Thyroid gland (tissue), 4 donors: Measurements from ENCODE around the gene GSN. TPM values are rescaled to one million over a fixed set of nuclear protein-coding genes. Genes with fewer than 3 reads are reported as not detected.

Experiments
- DNase-seq, 2 donors: peaks; one replicate each; pipeline ENCODE4 v3.0.0-alpha.2; 2019
- H3K27ac ChIP-seq, 3 donors: fragments of 200-600 bp; sonication (generic); 1 replicate in 2 of 3; 2 replicates in 1 of 3; pipeline ENCODE4 v1.5.1; 2016 to 2019; ENCODE audit warnings: mild to moderate bottlenecking in 1 of 3, moderate library complexity in 1 of 3
- H3K27me3 ChIP-seq: fragments of 200-600 bp; sonication (generic); one replicate; pipeline ENCODE4 v1.5.1; 2019
- H3K36me3 ChIP-seq, 2 donors: fragments of 200-600 bp; sonication (generic); one replicate each; pipeline ENCODE4 v1.5.1; 2016 to 2019
- H3K4me1 ChIP-seq, 2 donors: fragments of 200-600 bp; sonication (generic); one replicate each; pipeline ENCODE4 v1.5.1; 2017 to 2019
- H3K4me3 ChIP-seq, 3 donors: fragments of 200-600 bp; sonication (generic); replicated peaks in 1 of 3; 1 replicate in 2 of 3; 2 replicates in 1 of 3; pipeline ENCODE4 v1.5.1; 2016; ENCODE audit warnings: mild to moderate bottlenecking in 1 of 3
- H3K9me3 ChIP-seq: fragments of 200-600 bp; sonication (generic); one replicate; pipeline ENCODE4 v1.5.1; 2017
- CTCF ChIP-seq, 6 experiments: fragments of 200-600 bp in 3 of 6; fragments of 450-650 bp in 3 of 6; sonication (generic) in 3 of 6; IDR thresholded peaks; one replicate each; pipeline ENCODE4 v1.5.1; 2016 to 2019; ENCODE audit warnings: antibody characterized with exemption in 6 of 6, mild to moderate bottlenecking in 2 of 6, inconsistent platforms in 1 of 6, moderate library complexity in 1 of 6
- POLR2A ChIP-seq, 2 donors: fragments of 450-650 bp; IDR thresholded peaks; one replicate each; pipeline ENCODE4 v1.6.1; 2017; ENCODE audit warnings: antibody characterized with exemption in 2 of 2, mild to moderate bottlenecking in 2 of 2, moderate library complexity in 1 of 2
- WGBS, 2 donors: methylation state at CpG; one replicate each; pipeline ENCODE4 v1.1.5; 2017; 5-methylcytosine and 5-hydroxymethylcytosine counted together
- intact Hi-C: fragments of 100-400 bp; cut with DNase I; formaldehyde crosslinking; loops from one replicate; pipeline ENCODE4 v1.15.1; 2023
- total RNA-seq, 4 donors: library from RNA; depleted of rRNA; stranded (reverse); fragments of >200 nt; gene quantifications; one replicate each; pipeline ENCODE4 v1.2.3, GENCODE V29; 2016

Gene GSN
- total RNA-seq, 4 donors from 2014 or later = 1,151 to 1,624 (median 1,443) TPM

GRCh38 chr9:121376214-121376830 is 108.4 kb downstream of the GSN start:
- Histone ChIP-seq H3K36me3 (no peaks in the 10 kb centered on the region), H3K27ac (no peak overlapping the region), H3K4me3 (no peak overlapping the region), H3K9me3 (no peaks in the 10 kb centered on the region), H3K4me1 (peaks cover 0 to 19% of the 10 kb centered on the region in 2 donors), H3K27me3 (no peaks in the 10 kb centered on the region)
- intact Hi-C loops = no loop called here
- no peak for TF ChIP-seq POLR2A (IDR thresholded peaks at IDR 0.05)
- TF ChIP-seq CTCF (IDR thresholded peaks at IDR 0.05) = peak in 3 of 6 experiments; percentile 41 to 56 (median 50)
- no peak for DNase-seq
- WGBS, 2 donors = 89% methylated on average over 4 of the region's 4 CpGs

- Histone ChIP-seq H3K36me3 (no peaks in the 10 kb centered on the region), H3K4me1 (peaks cover 0 to 7% of the 10 kb centered on the region in 2 donors), H3K27me3 (no peaks in the 10 kb centered on the region), H3K9me3 (no peaks in the 10 kb centered on the region), H3K27ac (no peak overlapping the region), H3K4me3 (no peak overlapping the region)
- intact Hi-C loops = no loop called here
- no peak for DNase-seq
- TF ChIP-seq POLR2A (IDR thresholded peaks at IDR 0.05) = no peak
- no peak for TF ChIP-seq CTCF (IDR thresholded peaks at IDR 0.05)
These were observed 112.9 kb downstream of the GSN start for GRCh38 chr9:121380846-121381245.

Other genes starting within 250 kb of the GSN start
- gene C5, start 217.9 kb upstream of the GSN start, total RNA-seq = 1 to 10 TPM; 1.7 to 3.4 (median 2.8) TPM
- 10 to 100 TPM in 3 of 4 donors, 1 to 10 TPM in 1; 9.9 to 23.0 (median 15.4) TPM for gene CNTRL, start 193.2 kb upstream of the GSN start, total RNA-seq
- gene RAB14, start 66.3 kb upstream of the GSN start, total RNA-seq = 10 to 100 TPM; 44.6 to 55.8 (median 49.1) TPM
- gene STOM, start 102.1 kb downstream of the GSN start, total RNA-seq = 100 to 1,000 TPM; 104 to 275 (median 142) TPM
- 10 to 100 TPM in 2 of 4 donors, 1 to 10 TPM in 2; 5.5 to 18.4 (median 7.9) TPM for gene GGTA1, start 231.7 kb downstream of the GSN start, total RNA-seq